Mesenteric fat pad (tissue), 1 donor: Measurements from ENCODE around the gene SNRNP48. TPM values are rescaled to one million over a fixed set of nuclear protein-coding genes. Genes with fewer than 3 reads are reported as not detected.

ENCODE experiments used
- DNase-seq: peaks from one replicate; pipeline ENCODE4 v3.0.0-alpha.2; 2020; ENCODE audit warnings: low spot score
- total RNA-seq: library from RNA; stranded (reverse); fragmentation: NEBNext Ultra II Directional; extraction: Animal tissue kit (Norgen Biotek cat#: 25700); gene quantifications from one replicate; pipeline ENCODE4 v1.2.1, GENCODE V29; 2021
- donor health status: DM: yes; HTN: yes; CAD: no.

Gene SNRNP48
- total RNA-seq, 1 donor from 2014 or later = 8.4 TPM

- DNase-seq = no peak
These were observed 3.2 kb downstream of the SNRNP48 start for GRCh38 chr6:7593229-7593628.

GRCh38 chr6:7594579-7595125 lies 4.7 kb downstream of the SNRNP48 start:
- no peak for DNase-seq

GRCh38 chr6:7604003-7604402 lies 14.0 kb downstream of the SNRNP48 start:
- DNase-seq = no peak

GRCh38 chr6:7604506-7604905 lies 14.5 kb downstream of the SNRNP48 start:
- no peak for DNase-seq

- no peak for DNase-seq
These were observed 25.8 kb downstream of the SNRNP48 start for GRCh38 chr6:7615611-7616383.

- no peak for DNase-seq
These were observed 28.1 kb downstream of the SNRNP48 start for GRCh38 chr6:7617801-7618764.

- DNase-seq = no peak
These were observed 31.8 kb downstream of the SNRNP48 start for GRCh38 chr6:7621761-7622160.

- DNase-seq = no peak
These were observed 35.1 kb downstream of the SNRNP48 start for GRCh38 chr6:7624796-7625710.

GRCh38 chr6:7628479-7628878 lies 38.5 kb downstream of the SNRNP48 start:
- DNase-seq = no peak

- no peak for DNase-seq
These were observed 38.9 kb downstream of the SNRNP48 start for GRCh38 chr6:7628909-7629308.

- DNase-seq = no peak
These were observed 39.3 kb downstream of the SNRNP48 start for GRCh38 chr6:7629321-7629720.

- DNase-seq = no peak
These were observed 40.8 kb downstream of the SNRNP48 start for GRCh38 chr6:7630792-7631191.

- no peak for DNase-seq
These were observed 41.5 kb downstream of the SNRNP48 start for GRCh38 chr6:7631466-7631865.

GRCh38 chr6:7632501-7633290 lies 42.7 kb downstream of the SNRNP48 start:
- DNase-seq = no peak

GRCh38 chr6:7633361-7633760 lies 43.4 kb downstream of the SNRNP48 start:
- DNase-seq = no peak

- DNase-seq = no peak
These were observed 46.2 kb downstream of the SNRNP48 start for GRCh38 chr6:7636151-7636550.

- DNase-seq = no peak
These were observed 47.5 kb downstream of the SNRNP48 start for GRCh38 chr6:7637533-7637932.

- DNase-seq = no peak
These were observed 49.4 kb downstream of the SNRNP48 start for GRCh38 chr6:7639427-7639826.

- DNase-seq = no peak
These were observed 50.0 kb downstream of the SNRNP48 start for GRCh38 chr6:7640016-7640415.
